ENCODE measurements around the gene JUN. TPM values are rescaled to one million over a fixed set of nuclear protein-coding genes. Genes with fewer than 3 reads are reported as not detected.
A peak's percentile ranks its signal among the peaks of the same experiment; 100 is the strongest.

JUN gene
- total and polyA plus RNA-seq, 12 donors, result 29.4 to 250 (median 57.7) TPM

DNA sequence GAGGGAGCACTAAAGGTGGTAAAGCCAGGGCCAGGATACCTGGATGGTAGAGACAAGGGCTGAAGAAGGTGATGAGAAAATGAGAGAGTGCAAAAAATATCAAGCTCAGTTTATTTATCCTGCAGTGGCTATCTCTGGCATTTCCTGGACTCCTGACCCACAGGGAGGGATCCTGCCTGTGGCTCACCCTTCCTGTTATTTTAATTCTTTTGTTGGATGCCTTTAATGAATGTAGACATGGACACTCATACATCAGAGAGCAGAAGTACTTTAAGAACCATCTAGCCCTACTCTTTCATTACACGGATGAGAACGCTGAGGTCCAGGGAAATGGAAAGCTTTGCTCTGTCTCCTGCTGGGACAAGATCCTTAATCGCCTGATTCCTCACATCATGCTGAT, 20.6 kb downstream of the JUN start:
- intact Hi-C loops (cut with DNase I), result no loop called here
- 82 to 93% (median 85%) methylated on average over 3 of the region's 3 CpGs for WGBS, 4 donors
- Histone ChIP-seq H3K4me3 (no peak overlapping the region), H3K9me3 (replicated peaks in 1 of 3) (no peaks in the 10 kb centered on the region), H3K27ac (peak overlapping the region in 1 of 5 donors; percentile 26), H3K36me3 (replicated peaks in 1 of 2) (no peaks in the 10 kb centered on the region), H3K4me1 (replicated peaks in 1 of 2) (no peaks in the 10 kb centered on the region), H3K27me3 (no peaks in the 10 kb centered on the region)
- DNase-seq, result no peak
- TF ChIP-seq, protein P1, sequence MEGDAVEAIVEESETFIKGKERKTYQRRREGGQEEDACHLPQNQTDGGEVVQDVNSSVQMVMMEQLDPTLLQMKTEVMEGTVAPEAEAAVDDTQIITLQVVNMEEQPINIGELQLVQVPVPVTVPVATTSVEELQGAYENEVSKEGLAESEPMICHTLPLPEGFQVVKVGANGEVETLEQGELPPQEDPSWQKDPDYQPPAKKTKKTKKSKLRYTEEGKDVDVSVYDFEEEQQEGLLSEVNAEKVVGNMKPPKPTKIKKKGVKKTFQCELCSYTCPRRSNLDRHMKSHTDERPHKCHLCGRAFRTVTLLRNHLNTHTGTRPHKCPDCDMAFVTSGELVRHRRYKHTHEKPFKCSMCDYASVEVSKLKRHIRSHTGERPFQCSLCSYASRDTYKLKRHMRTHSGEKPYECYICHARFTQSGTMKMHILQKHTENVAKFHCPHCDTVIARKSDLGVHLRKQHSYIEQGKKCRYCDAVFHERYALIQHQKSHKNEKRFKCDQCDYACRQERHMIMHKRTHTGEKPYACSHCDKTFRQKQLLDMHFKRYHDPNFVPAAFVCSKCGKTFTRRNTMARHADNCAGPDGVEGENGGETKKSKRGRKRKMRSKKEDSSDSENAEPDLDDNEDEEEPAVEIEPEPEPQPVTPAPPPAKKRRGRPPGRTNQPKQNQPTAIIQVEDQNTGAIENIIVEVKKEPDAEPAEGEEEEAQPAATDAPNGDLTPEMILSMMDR (IDR thresholded peaks at IDR 0.05), result no peak
- no peak for TF ChIP-seq POLR2A (IDR thresholded peaks at IDR 0.05)

DNA sequence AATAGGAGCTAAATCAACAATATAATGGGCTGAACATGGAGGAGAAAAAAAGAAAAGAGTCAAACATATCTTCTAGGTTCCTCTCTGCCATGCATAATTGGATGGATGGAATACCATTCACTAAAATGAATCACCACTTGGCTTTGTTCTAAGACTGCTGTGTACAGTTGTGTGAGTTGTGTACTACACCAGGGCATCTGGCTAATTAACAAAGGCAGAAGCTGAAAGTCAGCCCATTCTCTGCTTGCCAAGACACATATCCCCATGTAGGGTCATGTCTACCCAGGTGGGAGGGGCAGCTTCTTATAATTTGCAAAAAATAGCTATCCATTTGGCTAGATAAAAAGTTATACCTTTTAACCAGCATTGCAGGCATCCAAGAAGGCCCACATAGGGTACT, 21.0 kb downstream of the JUN start:
- DNase-seq, result no peak
- Histone ChIP-seq H3K27me3 (no peaks in the 10 kb centered on the region), H3K9me3 (replicated peaks in 1 of 3) (no peaks in the 10 kb centered on the region), H3K36me3 (replicated peaks in 1 of 2) (no peaks in the 10 kb centered on the region), H3K4me1 (replicated peaks in 1 of 2) (no peaks in the 10 kb centered on the region), H3K27ac (peak overlapping the region in 1 of 5 donors; percentile 26), H3K4me3 (no peak overlapping the region)
- intact Hi-C loops (cut with DNase I), result no loop called here
- no peak for TF ChIP-seq POLR2A (IDR thresholded peaks at IDR 0.05)
- TF ChIP-seq, protein P1 (IDR thresholded peaks at IDR 0.05), result no peak

DNA sequence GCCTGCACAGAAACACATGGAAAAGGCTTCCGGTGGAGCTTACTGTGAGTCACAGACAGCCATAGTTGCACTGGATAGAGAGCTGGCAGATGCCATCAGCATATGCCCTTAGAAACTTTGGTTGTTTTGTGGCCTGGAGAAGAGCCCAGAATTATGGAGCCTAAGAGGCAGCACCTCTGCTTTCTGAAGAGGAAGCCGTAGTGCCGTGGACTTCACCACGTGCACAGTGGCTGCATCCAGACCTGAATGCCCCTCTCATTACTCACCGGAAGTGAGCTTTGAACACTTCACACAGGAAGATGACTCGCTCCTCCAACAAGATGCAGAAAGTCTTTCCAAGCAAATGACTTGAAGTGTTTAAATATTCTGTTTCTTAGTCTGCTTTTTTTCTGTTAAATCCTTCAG, 28.4 kb downstream of the JUN start:
- H3K4me3 ChIP-seq, result no peak overlapping the region
- TF ChIP-seq POLR2A (IDR thresholded peaks at IDR 0.05), result no peak
- TF ChIP-seq, protein P1 (IDR thresholded peaks at IDR 0.05), result no peak
- no peaks in the 10 kb centered on the region for H3K27me3 ChIP-seq
- no peaks in the 10 kb centered on the region for H3K36me3 ChIP-seq (replicated peaks in 1 of 2)
- no peaks in the 10 kb centered on the region for H3K9me3 ChIP-seq (replicated peaks in 1 of 3)
- DNase-seq, result peak; percentile 29 to 83 (median 67)
- peaks cover 4 to 32% of the 10 kb centered on the region in 2 donors for H3K4me1 ChIP-seq (replicated peaks in 1 of 2)
- WGBS, 4 donors, result 18 to 41% (median 19%) methylated on average over 6 of the region's 6 CpGs
- intact Hi-C loops (cut with DNase I), result no loop called here
- peak overlapping the region in 3 of 5 donors; percentile 43 to 79 (median 61) for H3K27ac ChIP-seq

DNA sequence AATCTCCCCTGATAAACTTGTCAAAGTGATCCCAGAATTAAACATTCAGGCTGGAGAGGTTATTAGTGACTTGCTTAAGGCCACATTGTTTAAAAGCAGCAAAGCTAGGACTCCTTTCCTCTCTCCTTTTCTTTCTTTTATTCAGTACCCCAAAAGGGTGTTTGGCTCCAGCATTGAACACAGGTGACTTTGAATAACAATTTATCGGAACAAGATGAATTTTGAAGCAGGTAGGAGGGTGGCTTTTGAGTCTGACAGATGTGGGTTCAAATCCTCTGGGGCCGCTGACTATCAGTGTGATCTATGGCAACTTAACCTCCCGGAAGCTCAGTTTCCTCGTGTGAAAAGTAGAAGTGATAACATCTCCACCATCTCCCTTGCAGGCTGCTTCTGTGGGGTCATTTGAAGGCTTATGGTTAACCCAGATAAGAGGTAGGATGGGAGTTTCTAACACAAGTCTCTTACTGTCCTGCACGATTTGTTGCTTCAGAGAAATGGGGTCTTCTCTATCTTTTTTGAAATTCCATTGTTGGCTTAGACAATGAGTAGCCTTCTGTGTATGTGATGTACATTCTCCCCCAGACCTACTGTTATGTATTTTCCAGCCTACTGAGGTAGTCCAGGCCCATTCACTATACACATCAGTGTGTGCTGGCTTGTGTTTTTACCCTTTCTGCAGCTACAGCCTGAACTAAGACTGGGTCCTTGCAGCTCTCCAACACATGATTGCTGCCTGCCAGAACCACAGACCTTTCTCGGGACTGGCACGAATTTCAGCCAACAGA, 29.0 kb downstream of the JUN start:
- Histone ChIP-seq H3K4me1 (replicated peaks in 1 of 2) (peaks cover 4 to 32% of the 10 kb centered on the region in 2 donors), H3K27ac (peak overlapping the region in 3 of 5 donors; percentile 43 to 79 (median 61)), H3K27me3 (no peaks in the 10 kb centered on the region), H3K9me3 (replicated peaks in 1 of 3) (no peaks in the 10 kb centered on the region), H3K4me3 (no peak overlapping the region), H3K36me3 (replicated peaks in 1 of 2) (no peaks in the 10 kb centered on the region)
- whole genome bisulfite sequencing, 4 donors, result 57 to 68% (median 63%) methylated on average over 7 of the region's 7 CpGs
- intact Hi-C loops (cut with DNase I), result no loop called here
- no peak for DNase-seq
- TF ChIP-seq, protein P1 (IDR thresholded peaks at IDR 0.05), result no peak
- no peak for TF ChIP-seq POLR2A (IDR thresholded peaks at IDR 0.05)

Data from adrenal gland (tissue), 12 donors.